BLaER1 (cell line): ENCODE measurements around the gene WDR35.
"Not testable (repeated sequence)": the region's sequence is repeated elsewhere in the genome, so short reads cannot be mapped to it uniquely, and the experiment has no call there.

Experiments used
- H3K27ac ChIP-seq: shearing (Covaris generic); formaldehyde crosslinking; 2 replicates; pipeline ENCODE4 v1.8.1; 2022
- H3K27me3 ChIP-seq: shearing (Covaris generic); formaldehyde crosslinking; 2 replicates; pipeline ENCODE4 v1.8.1; 2022
- H3K36me3 ChIP-seq: shearing (Covaris generic); formaldehyde crosslinking; 2 replicates; pipeline ENCODE4 v1.8.1; 2022
- H3K4me1 ChIP-seq: shearing (Covaris generic); formaldehyde crosslinking; 2 replicates; pipeline ENCODE4 v1.8.1; 2022
- H3K4me2 ChIP-seq: shearing (Covaris generic); formaldehyde crosslinking; 2 replicates; pipeline ENCODE4 v1.8.1; 2022
- H3K4me3 ChIP-seq: shearing (Covaris generic); formaldehyde crosslinking; 2 replicates; pipeline ENCODE4 v1.8.1; 2022
- H3K9ac ChIP-seq: shearing (Covaris generic); formaldehyde crosslinking; 2 replicates; pipeline ENCODE4 v1.8.1; 2022
- H3K9me3 ChIP-seq: shearing (Covaris generic); formaldehyde crosslinking; 2 replicates; pipeline ENCODE4 v1.8.1; 2022
- H4K20me1 ChIP-seq: shearing (Covaris generic); formaldehyde crosslinking; 2 replicates; pipeline ENCODE4 v1.8.1; 2022
- Cebpa-rat ChIP-seq: shearing (Covaris generic); IDR thresholded peaks from 2 replicates; pipeline ENCODE4 v1.8.1; 2022

Gene WDR35

GRCh38 chr2:19883971-19884720 is 105.8 kb downstream of the WDR35 start:
- no peak for TF ChIP-seq Cebpa-rat
- Histone ChIP-seq H3K27ac (no peak overlapping the region), H3K4me3 (no peak overlapping the region), H3K4me2 (no peak overlapping the region), H4K20me1 (no peaks in the 10 kb centered on the region), H3K36me3 (no peaks in the 10 kb centered on the region), H3K9me3 (no peaks in the 10 kb centered on the region), H3K9ac (no peak overlapping the region), H3K4me1 (peaks cover 11% of the 10 kb centered on the region), H3K27me3 (no peaks in the 10 kb centered on the region)

DNA sequence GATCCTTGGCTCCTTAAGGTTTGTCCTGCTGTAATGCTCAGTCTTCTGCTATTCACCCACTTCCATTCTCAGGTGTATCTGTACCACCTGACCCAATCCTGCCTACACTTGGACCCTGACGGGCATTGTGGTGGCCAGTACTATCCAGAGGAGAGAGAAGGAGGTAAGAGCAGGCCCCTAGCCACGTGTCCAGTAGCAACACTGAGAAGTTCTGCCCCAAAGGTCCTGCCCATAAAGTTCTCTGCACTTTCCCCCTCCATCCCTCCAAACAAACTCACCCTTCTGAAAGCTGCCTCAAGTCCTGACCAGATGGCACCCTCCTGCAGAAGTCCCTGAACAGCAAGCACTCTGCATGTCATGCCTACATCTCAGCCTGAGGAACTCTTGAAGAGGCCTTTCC is 106.4 kb downstream of the WDR35 start:
- Histone ChIP-seq H4K20me1 (no peaks in the 10 kb centered on the region), H3K9ac (no peak overlapping the region), H3K4me3 (no peak overlapping the region), H3K9me3 (no peaks in the 10 kb centered on the region), H3K4me1 (peaks cover 7% of the 10 kb centered on the region), H3K4me2 (no peak overlapping the region), H3K27me3 (no peaks in the 10 kb centered on the region), H3K27ac (no peak overlapping the region), H3K36me3 (no peaks in the 10 kb centered on the region)
- no peak for TF ChIP-seq Cebpa-rat

DNA sequence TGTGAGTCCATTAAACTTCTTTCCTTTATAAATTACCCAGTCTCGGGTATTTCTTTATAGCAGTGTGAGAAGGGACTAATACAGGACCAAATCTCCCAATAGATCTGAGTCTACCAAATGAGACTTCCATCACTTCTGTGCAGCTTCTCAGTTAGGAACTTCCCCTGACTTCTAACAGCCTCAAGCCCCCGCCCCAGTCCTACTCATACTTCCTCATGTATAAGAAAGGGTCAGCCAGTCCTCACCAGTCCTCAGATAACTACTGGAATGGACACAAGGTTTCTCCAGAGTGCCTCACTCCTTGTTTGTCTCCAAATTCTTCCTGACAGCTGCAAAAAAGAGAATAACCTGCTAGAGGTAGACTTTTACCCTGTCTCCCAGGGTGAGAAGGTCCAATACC is 107.6 kb downstream of the WDR35 start:
- no peaks in the 10 kb centered on the region for H3K36me3 ChIP-seq
- no peak overlapping the region for H3K4me2 ChIP-seq
- TF ChIP-seq Cebpa-rat: no peak
- no peaks in the 10 kb centered on the region for H3K4me1 ChIP-seq
- no peak overlapping the region for H3K9ac ChIP-seq
- H3K27ac ChIP-seq: no peak overlapping the region
- H4K20me1 ChIP-seq: no peaks in the 10 kb centered on the region
- H3K27me3 ChIP-seq: no peaks in the 10 kb centered on the region
- H3K9me3 ChIP-seq: no peaks in the 10 kb centered on the region
- no peak overlapping the region for H3K4me3 ChIP-seq

DNA sequence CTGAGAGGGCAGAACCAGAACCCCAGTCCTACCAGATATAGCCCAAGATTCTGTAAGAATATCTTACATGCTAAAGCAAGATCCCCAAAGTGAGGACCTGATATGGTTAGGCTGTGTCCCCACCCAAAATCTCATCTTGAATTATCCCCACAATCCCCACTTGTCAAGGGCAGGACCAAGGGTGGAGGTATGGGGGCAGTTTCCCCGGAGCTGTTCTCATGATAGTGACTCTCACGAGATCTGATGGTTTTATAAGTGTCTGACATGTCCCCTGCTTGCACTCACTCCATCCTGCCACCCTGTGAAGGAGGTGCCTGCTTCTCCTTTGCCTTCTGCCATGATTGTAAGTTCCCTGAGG is 108.0 kb downstream of the WDR35 start:
- Histone ChIP-seq H3K4me1 (no peaks in the 10 kb centered on the region), H3K4me3 (no peak overlapping the region), H3K27me3 (no peaks in the 10 kb centered on the region), H3K27ac (no peak overlapping the region), H3K4me2 (no peak overlapping the region), H3K9me3 (no peaks in the 10 kb centered on the region), H3K36me3 (no peaks in the 10 kb centered on the region), H3K9ac (no peak overlapping the region), H4K20me1 (no peaks in the 10 kb centered on the region)
- TF ChIP-seq Cebpa-rat: no peak

GRCh38 chr2:19881221-19881907 is 108.5 kb downstream of the WDR35 start:
- Histone ChIP-seq H3K4me1 (no peaks in the 10 kb centered on the region), H3K4me3 (no peak overlapping the region), H3K9ac (no peak overlapping the region), H3K27me3 (no peaks in the 10 kb centered on the region), H3K36me3 (no peaks in the 10 kb centered on the region), H3K4me2 (no peak overlapping the region), H3K9me3 (no peaks in the 10 kb centered on the region), H4K20me1 (no peaks in the 10 kb centered on the region), H3K27ac (no peak overlapping the region)
- no peak for TF ChIP-seq Cebpa-rat

DNA sequence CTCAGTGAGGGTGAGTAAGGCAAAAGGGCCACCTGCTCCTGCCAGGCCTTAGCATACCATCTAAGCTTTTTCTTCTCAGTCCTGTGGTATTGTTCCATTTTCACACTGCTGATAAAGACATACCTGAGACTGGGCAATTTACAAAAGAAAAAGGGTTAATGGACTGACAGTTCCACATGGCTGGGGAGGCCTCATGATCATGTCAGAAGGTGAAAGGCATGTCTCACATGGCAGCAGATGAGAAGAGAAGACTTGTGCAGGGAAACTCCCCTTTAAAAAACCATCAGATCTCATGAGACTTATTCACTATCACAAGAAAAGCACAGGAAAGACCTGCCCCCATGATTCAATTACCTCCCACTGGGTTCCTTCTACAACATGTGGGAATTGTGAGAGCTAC is 109.7 kb downstream of the WDR35 start:
- H3K9ac ChIP-seq, H3K27ac ChIP-seq: not testable (repeated sequence)

GRCh38 chr2:19879120-19879519 is 110.8 kb downstream of the WDR35 start:
- no peaks in the 10 kb centered on the region for H3K4me1 ChIP-seq
- no peak overlapping the region for H3K4me3 ChIP-seq
- no peak overlapping the region for H3K27ac ChIP-seq

More for the DNA sequence above, 109.7 kb downstream of the WDR35 start:
- not testable (repeated sequence) for H4K20me1 ChIP-seq, H3K36me3 ChIP-seq, H3K9me3 ChIP-seq, H3K4me2 ChIP-seq, H3K27me3 ChIP-seq, H3K4me1 ChIP-seq, H3K4me3 ChIP-seq

DNA sequence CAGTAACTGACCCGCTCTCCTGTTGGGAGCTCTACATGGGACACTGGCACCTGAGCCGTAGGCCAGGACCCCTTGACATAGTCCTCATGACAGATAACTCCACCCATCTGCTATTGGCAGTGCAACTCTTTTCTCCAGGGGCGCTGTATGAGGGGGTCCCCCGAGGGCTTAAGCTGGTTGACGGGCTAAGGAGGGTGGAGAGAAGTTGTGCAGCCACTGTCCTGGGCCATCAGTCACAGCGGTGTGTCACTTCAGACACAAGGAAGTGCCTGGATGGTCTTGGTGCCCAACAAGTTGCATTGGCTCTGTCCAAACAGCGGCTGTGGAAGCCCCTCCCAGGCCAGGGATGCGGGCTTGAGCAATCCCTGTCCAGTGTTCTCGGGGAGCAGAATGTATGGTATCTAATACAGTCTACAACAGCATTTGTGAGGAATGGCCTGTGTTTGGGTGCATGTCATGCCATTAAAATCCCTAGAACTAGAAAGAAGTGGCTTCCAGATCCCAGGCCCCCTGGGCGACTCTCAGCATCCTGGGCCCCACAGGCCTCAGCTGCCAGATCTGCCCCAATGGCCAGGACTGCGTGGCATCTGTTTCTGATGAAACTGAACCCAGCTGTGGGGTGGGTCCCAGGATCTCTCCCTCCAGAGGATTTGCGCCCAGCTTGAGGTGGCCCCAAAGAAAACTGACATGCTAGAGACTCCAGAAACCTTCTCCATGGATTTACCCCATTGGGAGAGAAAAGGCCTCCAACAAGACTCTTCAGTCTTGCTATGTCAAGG is 111.4 kb downstream of the WDR35 start:
- no peak overlapping the region for H3K4me2 ChIP-seq
- no peaks in the 10 kb centered on the region for H3K9me3 ChIP-seq
- no peaks in the 10 kb centered on the region for H3K27me3 ChIP-seq
- H3K9ac ChIP-seq: no peak overlapping the region
- H3K4me1 ChIP-seq: no peaks in the 10 kb centered on the region
- H3K36me3 ChIP-seq: no peaks in the 10 kb centered on the region
- H3K27ac ChIP-seq: no peak overlapping the region
- H3K4me3 ChIP-seq: no peak overlapping the region
- H4K20me1 ChIP-seq: no peaks in the 10 kb centered on the region
- no peak for TF ChIP-seq Cebpa-rat

More at GRCh38 chr2:19879120-19879519, 110.8 kb downstream of the WDR35 start:
- Histone ChIP-seq H3K36me3 (no peaks in the 10 kb centered on the region), H3K9ac (no peak overlapping the region), H3K9me3 (no peaks in the 10 kb centered on the region), H3K27me3 (no peaks in the 10 kb centered on the region), H4K20me1 (no peaks in the 10 kb centered on the region), H3K4me2 (no peak overlapping the region)
- no peak for TF ChIP-seq Cebpa-rat

- Histone ChIP-seq H3K4me3 (no peak overlapping the region), H3K4me2 (no peak overlapping the region), H3K9me3 (no peaks in the 10 kb centered on the region), H4K20me1 (no peaks in the 10 kb centered on the region), H3K27ac (no peak overlapping the region), H3K36me3 (no peaks in the 10 kb centered on the region), H3K9ac (no peak overlapping the region), H3K27me3 (no peaks in the 10 kb centered on the region), H3K4me1 (no peaks in the 10 kb centered on the region)
- TF ChIP-seq Cebpa-rat: no peak
Observed at GRCh38 chr2:19876751-19877150, 113.2 kb downstream of the WDR35 start.

DNA sequence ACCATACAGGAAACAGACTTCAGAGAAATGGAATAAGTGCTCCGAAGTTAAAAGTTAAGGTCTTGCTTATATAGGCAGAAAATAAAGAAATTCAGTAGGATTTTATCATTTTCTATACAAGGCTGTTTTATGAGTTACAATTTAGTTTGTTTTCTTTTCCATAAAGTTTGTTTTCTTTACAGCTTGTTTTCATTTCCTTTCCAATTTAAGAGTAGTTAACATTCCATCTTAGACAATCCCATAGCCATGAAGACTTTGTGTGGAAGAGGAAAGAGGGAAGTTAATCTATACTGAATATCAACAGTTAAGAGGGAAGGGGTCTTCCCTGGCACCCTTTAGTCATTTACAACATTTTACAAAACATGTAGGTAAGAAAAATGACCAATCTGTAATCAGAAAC is 114.6 kb downstream of the WDR35 start:
- Histone ChIP-seq H3K4me2 (no peak overlapping the region), H3K27ac (no peak overlapping the region), H3K36me3 (no peaks in the 10 kb centered on the region), H3K4me3 (no peak overlapping the region), H3K4me1 (no peaks in the 10 kb centered on the region), H3K9me3 (no peaks in the 10 kb centered on the region), H3K9ac (no peak overlapping the region), H4K20me1 (no peaks in the 10 kb centered on the region), H3K27me3 (no peaks in the 10 kb centered on the region)
- no peak for TF ChIP-seq Cebpa-rat
